Chondrocyte (in vitro differentiated cells): ENCODE results near the gene ETF1. TPM values are rescaled to one million over a fixed set of nuclear protein-coding genes. Genes with fewer than 3 reads are reported as not detected.
A peak's percentile ranks its signal among the peaks of the same experiment; 100 is the strongest.

Source experiments
- DNase-seq: peaks from one replicate; pipeline ENCODE4 v3.0.0; 2021; ENCODE audit warnings: mixed read lengths, low spot score
- H3K27ac Mint-ChIP-seq: one replicate; pipeline ENCODE4 v1.8.0; 2021; ENCODE audit warnings: mild to moderate bottlenecking, moderate library complexity, mixed read lengths; ENCODE audit not compliant: unreplicated experiment
- H3K27me3 Mint-ChIP-seq: 2 replicates; pipeline ENCODE4 v1.8.0; 2021; ENCODE audit warnings: low read depth, mixed read lengths
- H3K36me3 Mint-ChIP-seq: 2 replicates; pipeline ENCODE4 v1.8.0; 2021; ENCODE audit warnings: low read depth, mixed read lengths
- H3K4me1 Mint-ChIP-seq: 2 replicates; pipeline ENCODE4 v1.8.0; 2021; ENCODE audit warnings: low read depth, mild to moderate bottlenecking, mixed read lengths
- H3K4me3 Mint-ChIP-seq: one replicate; pipeline ENCODE4 v1.8.0; 2021; ENCODE audit warnings: mild to moderate bottlenecking, moderate library complexity, mixed read lengths; ENCODE audit not compliant: unreplicated experiment
- H3K9me3 Mint-ChIP-seq: 2 replicates; pipeline ENCODE4 v1.8.0; 2021; ENCODE audit warnings: low read depth, mixed read lengths
- total RNA-seq: library from RNA; stranded (reverse); gene quantifications from 3 replicates; pipeline ENCODE4 v1.2.1, GENCODE V29; 2021
- TF ChIP-seq, protein P1 (sequence below): fragments of 200-600 bp; sonication (generic); IDR thresholded peaks from 2 replicates; pipeline ENCODE4 v1.5.0; 2021; ENCODE audit warnings: antibody characterized with exemption, mild to moderate bottlenecking, moderate library complexity

The ETF1 gene
- total RNA-seq, 1 donor from 2014 or later, result 92.1 TPM

DNA sequence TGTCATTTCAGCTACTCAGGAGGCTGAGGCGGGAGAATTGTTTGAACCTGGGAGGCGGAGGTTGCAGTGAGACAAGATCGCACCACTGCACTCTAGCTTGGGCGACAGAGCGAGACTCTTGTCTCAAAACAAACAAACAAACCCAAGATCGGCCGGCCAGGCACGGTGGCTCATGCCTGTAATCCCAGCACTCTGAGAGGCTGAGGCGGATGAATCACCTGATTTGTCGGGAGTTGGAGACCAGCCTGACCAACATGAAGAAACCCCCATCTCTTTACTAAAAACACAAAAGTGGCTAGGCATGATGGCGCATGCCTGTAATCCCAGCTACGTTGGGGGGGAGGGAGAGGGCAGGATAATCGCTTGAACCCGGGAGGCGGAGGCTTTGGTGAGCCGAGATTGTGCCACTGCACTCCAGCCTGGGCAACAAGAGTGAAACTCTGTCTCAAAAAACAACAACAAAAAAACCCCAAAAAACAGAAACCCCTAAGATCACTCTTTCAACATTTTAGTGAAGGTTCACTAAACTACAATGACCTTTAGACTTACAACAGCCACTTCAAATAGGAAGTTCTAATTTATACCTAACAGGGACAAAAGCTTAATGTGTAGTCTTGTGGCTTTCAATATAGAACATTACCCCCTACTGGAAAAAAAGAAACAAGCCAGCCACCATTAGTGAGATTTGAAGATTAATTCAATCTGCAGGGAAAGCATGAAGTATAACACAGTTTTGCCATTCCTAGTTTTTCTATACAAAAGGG lies 25.2 kb upstream of the ETF1 start:
- no peaks in the 10 kb centered on the region for H3K27me3 Mint-ChIP-seq
- peak overlapping the region; percentile 68 for H3K27ac Mint-ChIP-seq
- no peaks in the 10 kb centered on the region for H3K9me3 Mint-ChIP-seq
- peaks cover 37% of the 10 kb centered on the region for H3K4me1 Mint-ChIP-seq
- TF ChIP-seq, protein P1, sequence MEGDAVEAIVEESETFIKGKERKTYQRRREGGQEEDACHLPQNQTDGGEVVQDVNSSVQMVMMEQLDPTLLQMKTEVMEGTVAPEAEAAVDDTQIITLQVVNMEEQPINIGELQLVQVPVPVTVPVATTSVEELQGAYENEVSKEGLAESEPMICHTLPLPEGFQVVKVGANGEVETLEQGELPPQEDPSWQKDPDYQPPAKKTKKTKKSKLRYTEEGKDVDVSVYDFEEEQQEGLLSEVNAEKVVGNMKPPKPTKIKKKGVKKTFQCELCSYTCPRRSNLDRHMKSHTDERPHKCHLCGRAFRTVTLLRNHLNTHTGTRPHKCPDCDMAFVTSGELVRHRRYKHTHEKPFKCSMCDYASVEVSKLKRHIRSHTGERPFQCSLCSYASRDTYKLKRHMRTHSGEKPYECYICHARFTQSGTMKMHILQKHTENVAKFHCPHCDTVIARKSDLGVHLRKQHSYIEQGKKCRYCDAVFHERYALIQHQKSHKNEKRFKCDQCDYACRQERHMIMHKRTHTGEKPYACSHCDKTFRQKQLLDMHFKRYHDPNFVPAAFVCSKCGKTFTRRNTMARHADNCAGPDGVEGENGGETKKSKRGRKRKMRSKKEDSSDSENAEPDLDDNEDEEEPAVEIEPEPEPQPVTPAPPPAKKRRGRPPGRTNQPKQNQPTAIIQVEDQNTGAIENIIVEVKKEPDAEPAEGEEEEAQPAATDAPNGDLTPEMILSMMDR, result peak; percentile 48
- DNase-seq, result no peak
- peaks cover 60% of the 10 kb centered on the region for H3K36me3 Mint-ChIP-seq
- H3K4me3 Mint-ChIP-seq, result no peak overlapping the region

DNA sequence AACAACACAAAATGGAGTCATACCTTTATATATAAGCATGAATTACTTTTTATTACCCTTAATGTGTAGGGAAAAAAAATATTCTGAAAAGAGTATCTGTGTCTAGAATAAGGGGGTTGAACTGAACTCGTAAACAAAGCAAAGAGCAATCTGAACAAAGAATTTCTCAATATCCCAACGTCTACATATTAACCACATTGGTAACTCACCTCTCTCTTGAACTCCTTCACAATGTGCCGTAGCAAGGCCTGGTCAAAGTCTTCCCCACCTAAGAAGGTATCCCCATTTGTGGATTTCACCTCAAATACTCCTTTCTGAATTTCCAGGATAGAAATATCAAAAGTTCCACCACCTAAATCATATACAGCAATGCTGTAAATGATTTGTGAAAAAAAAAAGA lies 23.8 kb upstream of the ETF1 start:
- TF ChIP-seq, protein P1, result no peak
- DNase-seq, result no peak
- Mint-ChIP-seq H3K9me3 (no peaks in the 10 kb centered on the region), H3K27ac (no peak overlapping the region), H3K4me1 (peaks cover 28% of the 10 kb centered on the region), H3K27me3 (no peaks in the 10 kb centered on the region), H3K36me3 (peaks cover 51% of the 10 kb centered on the region), H3K4me3 (no peak overlapping the region)

DNA sequence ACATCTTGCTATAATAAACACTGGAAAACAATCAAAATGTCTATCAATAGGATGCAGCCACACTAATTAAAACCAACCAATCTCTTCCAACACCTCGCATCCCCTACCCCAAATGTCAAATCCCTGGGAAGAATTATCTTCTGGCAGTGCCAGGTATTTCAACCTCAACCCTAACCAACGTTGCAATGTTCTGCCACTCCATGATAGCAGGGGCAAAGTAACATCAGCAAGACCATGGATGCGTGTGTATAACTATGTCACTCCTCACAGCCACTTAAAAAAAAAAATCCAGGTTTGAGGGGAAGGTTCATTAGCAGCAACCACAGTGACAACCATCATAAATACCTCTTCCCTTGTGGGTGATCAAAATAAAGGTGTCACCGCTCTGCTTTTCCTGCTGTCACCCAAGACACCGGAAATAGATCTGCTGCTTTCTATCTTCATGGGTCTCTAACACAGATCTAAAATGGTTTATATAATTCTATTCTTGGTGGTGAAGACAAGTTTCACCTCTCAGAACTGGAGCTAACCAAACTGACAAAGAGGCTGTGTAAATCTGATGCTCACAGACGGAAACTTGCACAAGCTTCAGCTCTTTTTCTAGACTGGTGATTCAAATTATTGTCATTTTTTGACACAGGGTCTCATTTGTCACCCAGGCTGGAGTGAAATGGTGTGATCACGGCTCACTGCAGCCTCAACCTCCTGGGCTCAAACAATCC lies 22.2 kb upstream of the ETF1 start:
- Mint-ChIP-seq H3K9me3 (no peaks in the 10 kb centered on the region), H3K27me3 (no peaks in the 10 kb centered on the region), H3K4me1 (peaks cover 24% of the 10 kb centered on the region), H3K36me3 (peaks cover 58% of the 10 kb centered on the region), H3K4me3 (no peak overlapping the region), H3K27ac (no peak overlapping the region)
- DNase-seq, result no peak
- TF ChIP-seq, protein P1, result no peak

DNA sequence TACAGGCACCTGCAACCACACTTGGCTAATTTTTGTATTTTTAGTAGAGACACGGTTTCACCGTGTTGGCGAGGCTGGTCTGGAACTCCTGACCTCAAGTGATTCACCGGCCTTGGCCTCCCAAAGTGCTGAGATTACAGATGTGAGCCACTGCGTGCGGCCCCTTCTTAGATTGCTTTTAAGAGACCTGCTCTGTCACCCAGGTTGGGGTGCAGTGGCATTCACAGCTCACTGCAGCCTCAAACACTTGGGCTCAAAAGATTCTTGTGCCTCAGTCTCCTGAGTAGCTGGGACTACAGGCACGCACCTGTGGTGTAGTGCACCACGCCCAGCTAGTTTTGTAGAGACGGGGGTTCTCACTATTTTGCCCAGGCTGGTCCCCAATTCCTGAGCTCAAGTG lies 21.2 kb upstream of the ETF1 start:
- TF ChIP-seq, protein P1, result no peak
- H3K27me3 Mint-ChIP-seq, result no peaks in the 10 kb centered on the region
- no peak overlapping the region for H3K27ac Mint-ChIP-seq
- H3K9me3 Mint-ChIP-seq, result no peaks in the 10 kb centered on the region
- no peak overlapping the region for H3K4me3 Mint-ChIP-seq
- peaks cover 17% of the 10 kb centered on the region for H3K4me1 Mint-ChIP-seq
- DNase-seq, result no peak
- peaks cover 63% of the 10 kb centered on the region for H3K36me3 Mint-ChIP-seq

DNA sequence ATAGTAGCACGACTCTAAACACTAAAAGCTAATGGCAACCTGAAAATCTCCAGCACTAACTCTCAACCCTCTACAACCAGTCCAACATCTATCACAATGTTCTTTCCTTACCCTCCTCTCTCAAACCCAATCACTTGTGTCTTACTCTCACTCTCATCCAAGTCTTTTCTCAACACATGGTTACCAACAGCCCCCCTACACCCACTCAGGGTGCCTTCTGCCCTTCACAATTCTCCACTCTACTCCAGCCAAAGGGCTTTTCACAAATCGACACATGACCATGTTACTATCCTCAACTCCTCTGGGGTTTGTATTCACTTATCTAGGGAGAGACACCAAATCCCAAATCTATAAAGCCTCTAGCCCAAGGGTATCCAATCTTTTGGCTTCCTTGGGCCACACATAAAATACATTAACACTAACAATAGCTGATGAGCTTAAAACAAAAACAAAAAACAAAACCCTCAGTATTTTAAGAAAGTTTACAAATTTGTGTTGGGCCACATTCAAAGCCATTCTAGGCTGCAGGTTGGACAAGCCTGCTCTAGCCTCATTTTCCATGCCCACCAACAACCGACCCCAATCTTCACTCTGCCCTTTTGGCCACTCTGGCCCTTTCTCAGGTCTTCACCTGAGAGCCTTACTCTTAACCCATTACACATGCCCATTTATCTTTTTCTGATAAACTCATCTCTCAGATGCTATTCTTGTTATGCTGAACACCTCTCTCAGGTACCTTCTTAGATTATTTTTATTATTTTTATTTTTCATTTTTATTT lies 20.5 kb upstream of the ETF1 start:
- Mint-ChIP-seq H3K27ac (peak overlapping the region; percentile 66), H3K27me3 (no peaks in the 10 kb centered on the region), H3K4me3 (no peak overlapping the region), H3K9me3 (no peaks in the 10 kb centered on the region), H3K4me1 (peaks cover 11% of the 10 kb centered on the region), H3K36me3 (peaks cover 62% of the 10 kb centered on the region)
- TF ChIP-seq, protein P1, result no peak
- DNase-seq, result no peak
